GF-D8 (cell line): ENCODE measurements around the gene NOS3.

Source experiments
- DNase-seq: peaks from one replicate; lab custom pipeline; 2025; lab: John Stamatoyannopoulos, UW

The NOS3 gene

GRCh38 chr7:150964593-150965111 is 26.2 kb upstream of the NOS3 start:
- no peak for DNase-seq

- no peak for DNase-seq
These were observed 25.5 kb upstream of the NOS3 start for GRCh38 chr7:150965273-150965830.

- no peak for DNase-seq
These were observed 24.8 kb upstream of the NOS3 start for GRCh38 chr7:150966002-150966401.

GRCh38 chr7:150967349-150967748 is 23.5 kb upstream of the NOS3 start:
- no peak for DNase-seq

GRCh38 chr7:150968056-150968733 is 22.6 kb upstream of the NOS3 start:
- no peak for DNase-seq

- no peak for DNase-seq
These were observed 22.0 kb upstream of the NOS3 start for GRCh38 chr7:150968734-150969372.

DNA sequence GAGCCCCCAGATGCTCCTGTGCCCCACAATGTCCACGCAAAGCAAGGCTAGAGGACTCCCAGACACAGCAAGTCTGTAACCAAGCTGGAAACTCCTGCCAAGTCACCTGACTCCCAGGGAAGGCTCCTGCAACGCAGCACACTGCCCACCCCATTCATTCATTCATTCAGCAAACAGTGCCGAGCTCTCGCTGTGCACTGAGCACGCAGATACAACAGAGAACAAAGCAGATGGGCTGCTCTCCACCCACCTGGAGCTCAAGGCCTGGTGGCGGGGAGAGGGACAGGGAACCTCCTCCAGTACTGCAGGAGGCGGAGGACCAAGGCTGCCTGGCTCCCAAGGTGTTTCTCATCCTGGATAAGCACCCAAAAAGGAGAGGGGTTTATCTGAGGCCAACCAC is 21.3 kb upstream of the NOS3 start:
- no peak for DNase-seq

DNA sequence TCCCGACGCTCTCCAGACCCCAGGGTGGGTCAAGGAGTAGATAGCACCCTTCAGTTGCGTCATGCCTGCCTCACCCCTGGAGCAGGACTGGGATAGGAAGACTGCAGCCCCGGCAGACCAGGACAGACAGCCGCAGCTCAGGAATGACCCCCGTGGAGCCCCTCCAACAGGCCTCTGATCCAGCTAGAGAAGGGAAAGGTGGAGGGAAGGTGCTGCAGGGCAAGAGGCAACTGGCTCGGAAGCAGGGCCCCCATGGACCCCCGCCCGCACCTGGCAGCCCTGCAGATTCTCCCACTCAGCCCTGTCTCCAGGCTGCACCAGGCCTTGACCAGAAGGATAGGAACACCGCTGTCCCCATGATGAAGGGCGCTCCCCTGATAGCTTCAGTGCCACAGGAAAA is 20.4 kb upstream of the NOS3 start:
- no peak for DNase-seq

DNA sequence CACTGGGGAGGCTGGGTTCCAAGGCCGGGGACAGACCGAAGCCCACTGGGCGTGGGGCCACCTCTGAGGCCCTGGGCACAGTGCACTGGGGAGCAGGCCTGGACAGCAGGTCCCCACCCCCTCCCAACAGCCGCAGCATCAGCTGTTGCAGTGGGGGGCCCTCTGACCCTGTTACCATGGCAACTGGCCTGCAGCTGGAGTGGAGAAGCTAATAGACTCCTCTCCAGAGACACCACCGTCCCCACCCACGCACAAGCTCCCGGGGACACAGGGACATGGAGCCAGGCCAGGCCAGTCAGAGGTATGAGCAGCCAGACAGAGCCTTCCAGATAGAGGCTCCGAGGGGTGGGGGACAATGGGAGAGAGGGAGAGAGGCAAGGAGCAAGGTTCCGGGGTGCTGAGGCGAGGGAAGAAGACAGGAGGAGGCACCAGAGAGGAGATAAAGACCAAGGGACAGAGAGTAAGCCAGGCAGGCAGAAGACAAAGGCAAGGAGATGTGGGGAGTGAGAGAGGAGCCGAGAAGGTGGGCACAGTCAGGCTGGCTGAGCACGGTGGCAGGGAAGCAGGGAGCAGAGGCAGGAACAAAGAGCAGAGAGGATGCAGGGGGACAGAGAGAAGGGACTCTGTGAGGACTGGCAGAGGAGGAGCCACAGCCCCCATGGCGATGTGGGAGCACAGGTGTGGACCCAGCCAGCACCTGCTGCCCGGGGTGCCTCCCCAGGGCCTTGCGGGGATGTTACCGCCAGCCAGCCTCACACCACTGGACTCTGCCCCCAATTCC is 19.4 kb upstream of the NOS3 start:
- no peak for DNase-seq

GRCh38 chr7:150972023-150972468 is 18.8 kb upstream of the NOS3 start:
- no peak for DNase-seq

DNA sequence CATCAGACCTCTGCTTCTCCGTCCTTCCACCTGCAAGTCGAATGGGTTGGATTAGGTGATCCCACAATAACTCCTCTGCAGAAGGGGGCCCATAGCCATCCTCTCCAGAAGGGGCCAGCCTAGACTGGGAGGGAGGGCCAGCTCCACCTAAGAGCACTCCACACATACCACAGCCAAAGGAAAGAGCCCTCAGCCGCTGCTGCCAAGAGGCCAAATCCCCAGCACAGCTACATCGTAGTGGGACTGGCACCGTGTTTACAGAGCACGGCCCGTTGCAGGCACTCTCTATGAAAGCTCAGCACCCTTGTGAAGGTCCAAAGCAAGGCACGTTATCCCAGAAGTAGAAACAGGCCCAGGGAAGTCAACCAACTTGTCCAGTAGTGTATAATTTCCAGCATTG is 18.1 kb upstream of the NOS3 start:
- no peak for DNase-seq

- DNase-seq, result no peak
These were observed 17.0 kb upstream of the NOS3 start for GRCh38 chr7:150973571-150974451.

GRCh38 chr7:150974468-150975391 is 16.1 kb upstream of the NOS3 start:
- no peak for DNase-seq

DNA sequence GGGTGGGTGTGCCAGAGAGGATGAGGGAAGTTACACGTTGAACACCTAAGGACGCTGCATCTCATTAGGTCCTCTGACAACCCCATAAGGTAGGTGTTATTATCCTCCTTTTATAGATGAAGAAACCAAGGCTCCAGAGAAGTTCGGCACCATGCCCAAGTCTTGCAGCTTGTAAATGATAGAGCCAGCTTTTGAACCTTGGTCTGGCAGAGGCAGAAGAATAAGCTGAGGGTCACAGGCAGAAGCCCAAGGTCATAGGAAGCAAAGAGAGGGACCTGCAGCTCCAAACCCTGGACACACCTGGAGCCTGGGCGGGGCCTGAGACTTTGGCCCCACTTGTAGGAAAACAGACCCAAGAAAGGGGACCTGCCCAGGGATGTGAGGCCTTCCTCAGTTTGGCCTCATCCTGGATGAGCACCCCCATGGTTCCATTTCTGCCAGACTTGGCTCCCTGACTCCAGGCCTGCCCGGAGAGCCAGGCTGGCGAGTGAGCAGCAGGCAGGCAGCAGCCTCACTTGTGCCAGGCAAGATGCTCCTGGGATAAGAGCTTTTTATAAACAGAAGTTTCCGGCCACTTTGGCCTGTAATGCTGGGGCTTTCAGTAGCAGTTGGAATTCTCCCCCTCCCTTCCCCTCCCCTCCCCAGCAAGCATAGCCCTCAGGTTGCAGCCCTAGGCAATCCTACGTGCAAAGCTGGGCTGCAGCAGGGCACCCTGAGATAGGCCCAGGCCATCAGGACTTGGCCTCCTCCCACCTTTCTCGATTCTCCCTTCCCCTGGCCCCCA is 15.1 kb upstream of the NOS3 start:
- no peak for DNase-seq

GRCh38 chr7:150976529-150977381 is 14.1 kb upstream of the NOS3 start:
- no peak for DNase-seq

DNA sequence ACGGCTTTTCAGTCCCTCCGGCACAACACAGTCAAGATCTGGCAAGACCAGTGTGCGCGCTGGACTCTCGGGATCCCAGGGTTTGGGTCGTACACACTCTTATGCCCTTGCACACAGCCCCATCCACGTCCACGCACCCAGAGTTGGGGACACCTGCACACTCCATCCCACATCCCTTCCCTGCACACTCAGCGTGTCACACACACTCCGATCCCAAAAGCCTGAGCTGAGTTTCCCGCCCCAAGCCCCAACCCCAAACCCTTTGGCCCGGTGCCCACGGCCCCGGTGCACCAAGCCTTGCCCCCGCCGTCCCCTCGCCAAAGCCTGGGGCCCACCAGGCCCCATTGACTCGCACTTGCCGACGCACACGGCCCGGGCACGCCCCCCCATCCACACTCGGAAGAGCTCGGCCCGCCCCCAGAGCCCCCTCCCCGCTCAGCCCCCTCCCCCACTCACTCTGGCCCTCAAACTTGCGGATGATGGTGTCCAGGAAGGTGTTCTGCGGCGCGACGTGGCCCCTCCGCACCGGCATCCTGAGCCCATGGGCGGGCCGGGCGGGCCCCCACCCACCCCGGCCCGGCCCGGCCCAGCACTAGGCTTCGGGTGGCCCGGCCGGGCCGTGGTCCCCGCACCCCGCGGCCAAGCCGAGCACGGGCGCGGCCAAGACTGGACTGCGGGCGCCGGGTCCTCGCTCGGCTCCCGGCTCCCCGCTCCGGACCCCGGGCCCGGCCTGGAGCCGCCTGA is 13.3 kb upstream of the NOS3 start:
- no peak for DNase-seq

- no peak for DNase-seq
These were observed 12.6 kb upstream of the NOS3 start, which contains the start of gene KCNH2 for GRCh38 chr7:150978126-150978789. TSS of gene KCNH2 (minus strand) at chr7:150978321. CDS start at chr7:150977913, 408 bp downstream.
